MV-4-11 (cell line): ENCODE measurements around the gene C3orf18.
A peak's percentile ranks its signal among the peaks of the same experiment; 100 is the strongest.

Experiments
- DNase-seq: peaks from one replicate; lab custom pipeline; 2025; lab: John Stamatoyannopoulos, UW

C3orf18 gene

DNA sequence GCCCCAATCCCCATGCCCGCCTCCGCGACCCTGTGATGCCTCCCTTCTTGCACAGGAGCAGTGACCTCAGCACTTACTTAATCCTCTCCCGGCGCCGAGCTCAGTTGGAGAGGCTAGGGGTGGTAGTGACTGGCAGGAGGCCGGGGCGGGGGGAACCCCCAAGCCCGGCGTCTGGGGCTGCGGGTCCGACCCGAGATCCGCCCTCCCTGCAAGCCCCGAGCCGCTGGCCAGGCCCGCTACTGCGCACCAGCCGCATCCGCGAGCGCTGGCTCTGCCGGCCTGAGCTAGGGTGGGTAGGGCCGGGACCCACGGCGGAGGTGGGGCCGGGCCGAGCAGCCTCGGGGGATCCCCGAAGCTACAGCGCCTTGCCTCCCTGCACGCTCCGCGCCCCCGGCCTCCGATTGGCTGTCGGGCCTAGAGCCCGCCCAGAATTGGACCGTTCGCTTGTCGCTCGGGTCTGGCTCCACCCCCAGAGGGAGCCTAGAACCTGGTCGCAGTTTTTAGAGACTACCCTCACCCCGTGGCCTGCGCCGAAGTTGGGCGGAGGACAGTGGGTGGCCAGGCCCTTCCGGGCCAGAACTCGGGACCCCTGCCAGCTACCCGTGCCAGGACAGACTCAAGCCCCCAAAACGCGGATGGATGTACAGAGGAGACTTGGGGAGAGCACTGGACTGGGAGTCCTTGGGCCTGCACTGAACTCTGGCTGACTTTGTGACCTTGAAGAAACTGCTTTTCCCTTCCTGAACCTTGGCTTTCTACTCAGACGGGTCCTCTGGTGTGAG lies at the start of gene C3orf18:
Gene C3orf18, minus strand, starts transcription at position 362 of the 782 bp plus-strand sequence. CDS start 2,048 bp downstream, outside the sequence.
- peak; percentile 83 for DNase-seq

DNA sequence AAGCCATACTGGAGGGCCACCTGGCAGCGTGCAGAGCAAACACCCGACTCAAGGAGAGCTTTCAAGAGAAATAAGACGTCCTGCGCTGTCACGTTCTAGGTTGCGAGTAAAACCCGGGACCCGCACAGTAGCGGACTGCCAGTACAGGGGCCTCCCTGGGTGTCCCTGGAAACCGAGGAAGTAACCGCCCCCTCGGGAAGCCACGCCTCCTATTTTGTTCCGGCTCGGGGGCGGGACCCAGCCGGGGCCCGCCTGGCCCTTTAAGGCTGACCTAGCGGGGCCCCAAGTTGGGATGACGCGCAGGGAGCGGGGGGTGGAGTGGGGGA lies 49.2 kb upstream of the C3orf18 start:
- DNase-seq: peak; percentile 95

DNA sequence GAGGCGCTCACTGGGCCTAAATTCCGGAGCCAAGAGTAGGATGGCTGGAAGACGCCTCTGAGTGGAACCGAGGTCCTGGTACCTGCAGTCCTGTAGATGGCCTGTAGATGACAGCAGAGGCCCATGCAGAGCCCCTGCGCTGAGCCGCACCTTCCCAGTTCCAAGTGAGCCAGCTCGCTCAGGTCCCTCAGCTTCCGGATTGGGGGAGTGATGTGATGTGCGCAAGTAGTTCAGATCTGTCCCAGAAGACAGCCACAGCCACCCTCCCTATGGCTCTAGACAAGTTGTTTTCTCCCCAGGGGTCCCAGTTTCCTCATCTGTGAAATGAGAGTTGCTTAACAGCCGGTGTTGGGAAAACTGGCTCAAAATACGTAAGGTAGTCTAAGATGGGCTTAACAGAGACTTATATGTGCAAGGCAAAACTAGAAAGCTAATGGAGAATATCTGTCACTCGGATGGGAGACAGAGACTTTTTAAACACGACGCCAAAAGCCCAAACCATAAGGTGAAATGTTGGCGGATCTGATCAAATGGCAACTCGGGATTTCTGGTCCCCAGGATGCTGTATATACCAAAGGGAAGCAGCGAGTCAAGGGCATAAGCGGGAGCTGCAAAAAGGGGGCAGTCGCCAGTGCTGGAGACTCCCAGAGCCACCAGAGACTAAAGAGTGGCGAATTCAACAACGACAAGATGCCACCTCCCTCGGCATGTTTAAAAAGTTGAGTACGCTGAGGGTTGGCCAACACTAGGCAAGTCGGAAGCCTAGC lies 48.6 kb upstream of the C3orf18 start:
- DNase-seq: peak; percentile 74

DNA sequence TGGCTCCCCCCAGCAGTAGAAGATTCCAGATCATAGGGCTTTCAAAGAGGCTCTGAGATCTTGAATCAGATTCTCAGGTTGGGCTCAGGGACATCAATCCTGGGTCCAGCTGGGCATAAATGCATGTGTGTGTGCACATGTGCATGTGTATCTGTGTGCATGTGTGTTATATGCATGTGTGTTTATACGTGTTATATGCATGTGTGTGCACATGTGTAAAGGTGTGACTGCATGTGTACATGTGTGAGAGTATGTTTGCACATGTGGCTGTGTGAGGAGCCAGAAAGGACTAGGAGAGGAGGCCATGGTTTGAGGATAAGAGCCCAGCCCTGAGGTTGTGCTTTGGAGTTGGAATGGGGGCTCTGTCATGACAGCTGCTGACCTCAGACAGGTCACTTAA lies 47.6 kb upstream of the C3orf18 start:
- DNase-seq: no peak

DNA sequence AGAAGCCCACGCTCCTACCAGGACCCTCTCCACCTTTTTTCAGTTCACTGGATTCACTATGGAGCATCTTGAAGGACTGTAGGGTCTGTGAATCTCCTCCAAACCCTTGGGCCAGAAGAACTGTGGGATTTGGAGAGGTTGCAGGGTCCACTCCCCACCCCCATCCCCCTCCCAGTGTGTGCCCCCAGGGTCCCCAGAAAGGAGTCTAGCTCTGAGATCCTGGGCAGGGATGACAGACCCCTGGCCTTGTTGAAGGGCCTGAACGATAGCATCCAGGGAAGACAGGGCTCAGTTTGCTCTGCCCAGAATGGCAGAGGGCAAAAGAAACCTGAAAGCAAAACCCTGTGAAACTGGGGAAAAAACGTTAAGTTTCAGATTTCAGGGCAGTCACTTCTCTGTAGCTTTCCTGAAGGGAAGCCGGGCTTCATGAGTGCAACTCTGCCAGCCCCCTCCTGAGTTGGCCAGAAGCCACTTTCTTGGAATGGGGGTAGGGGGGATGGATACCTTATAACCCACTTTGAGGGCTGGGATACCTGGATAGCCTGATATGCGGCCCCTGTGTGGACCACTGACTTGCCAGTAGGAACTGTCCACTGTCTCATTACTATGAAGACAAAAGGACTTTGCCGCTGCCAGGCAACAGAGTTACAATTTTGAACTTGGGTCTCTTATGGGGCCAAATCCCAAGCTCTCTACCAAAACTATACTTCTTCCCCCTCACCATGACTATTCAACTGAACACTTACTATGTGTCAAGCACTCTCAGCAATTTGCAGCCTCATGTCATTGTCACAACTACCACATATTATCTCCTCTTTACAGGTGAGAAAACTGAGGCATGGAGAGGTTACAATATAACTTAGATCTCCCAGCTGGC lies 45.7 kb upstream of the C3orf18 start:
- no peak for DNase-seq

DNA sequence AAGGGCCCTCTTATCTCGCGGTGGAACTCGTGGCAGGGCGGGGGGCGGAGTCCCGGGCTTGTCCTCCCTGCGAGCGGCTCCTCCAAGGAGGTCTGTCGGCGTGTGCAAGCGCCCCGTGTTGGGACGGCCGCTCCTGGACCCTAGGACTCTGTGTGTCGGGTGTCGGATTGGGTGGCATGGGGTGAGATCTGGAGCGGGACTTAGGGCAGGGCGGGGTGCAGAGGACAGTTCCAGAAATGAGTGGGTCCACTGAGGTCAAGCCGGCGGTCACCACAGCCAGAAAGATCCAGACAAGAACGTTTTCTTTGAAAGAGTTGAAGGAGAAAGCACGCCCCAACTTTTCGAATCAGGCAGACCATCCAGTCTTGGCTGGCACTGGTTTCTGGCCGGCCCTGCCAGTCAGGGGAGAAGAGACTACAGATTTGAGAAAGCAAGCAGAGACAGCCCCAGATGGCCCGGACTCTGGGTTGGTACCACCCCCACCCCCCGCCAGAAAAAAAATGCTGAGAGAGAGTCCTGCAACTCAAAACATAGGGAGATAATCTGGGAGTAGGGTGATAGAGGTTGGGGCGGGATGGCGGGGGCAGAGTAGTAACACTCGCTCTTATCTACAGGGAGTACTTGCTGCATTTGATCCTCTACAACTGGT lies 44.8 kb upstream of the C3orf18 start:
- no peak for DNase-seq

DNA sequence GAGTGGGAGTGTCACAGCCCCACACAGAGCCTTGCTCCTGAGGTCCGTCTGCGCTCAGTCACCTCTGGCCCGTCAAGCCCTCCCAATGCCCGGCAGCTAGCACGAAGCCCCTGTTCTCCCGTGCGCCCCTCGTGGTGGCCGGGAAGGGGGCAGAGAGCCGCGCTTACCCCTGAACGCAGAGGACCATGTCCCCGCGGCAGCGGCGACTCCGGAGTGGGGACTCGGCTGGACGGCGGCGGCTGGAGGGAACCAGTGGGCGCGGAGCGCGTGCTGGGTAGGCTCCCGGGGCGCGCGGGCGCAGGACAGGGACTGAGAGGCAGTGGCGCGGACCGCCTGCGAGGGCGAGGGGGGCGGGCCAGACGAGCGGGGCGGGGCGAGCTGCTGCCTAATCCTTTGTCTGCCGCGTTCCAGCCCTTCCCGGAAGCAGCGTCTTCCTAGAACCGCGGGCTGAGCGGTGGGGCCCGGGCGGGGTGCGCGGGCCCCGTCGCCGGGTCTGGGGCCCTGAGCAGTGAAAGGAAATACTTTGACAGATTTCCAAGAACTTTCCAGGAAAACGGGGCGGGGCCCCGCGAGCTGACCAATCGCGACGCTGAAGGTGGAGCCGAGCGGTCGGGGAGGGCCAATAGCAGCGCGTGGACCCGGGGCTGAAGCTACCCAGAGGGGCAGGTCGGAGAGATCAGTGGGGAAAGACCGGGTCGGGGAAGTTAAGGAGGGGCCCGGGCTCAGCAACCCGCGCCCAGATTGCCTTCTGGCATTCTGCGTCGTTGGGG lies 44.1 kb upstream of the C3orf18 start, which contains the start of gene CISH:
Gene CISH, minus strand, starts transcription at position 311 of the 770 bp plus-strand sequence. Its CDS starts 124 bp downstream, at position 187.
- peak; percentile 99 for DNase-seq

DNA sequence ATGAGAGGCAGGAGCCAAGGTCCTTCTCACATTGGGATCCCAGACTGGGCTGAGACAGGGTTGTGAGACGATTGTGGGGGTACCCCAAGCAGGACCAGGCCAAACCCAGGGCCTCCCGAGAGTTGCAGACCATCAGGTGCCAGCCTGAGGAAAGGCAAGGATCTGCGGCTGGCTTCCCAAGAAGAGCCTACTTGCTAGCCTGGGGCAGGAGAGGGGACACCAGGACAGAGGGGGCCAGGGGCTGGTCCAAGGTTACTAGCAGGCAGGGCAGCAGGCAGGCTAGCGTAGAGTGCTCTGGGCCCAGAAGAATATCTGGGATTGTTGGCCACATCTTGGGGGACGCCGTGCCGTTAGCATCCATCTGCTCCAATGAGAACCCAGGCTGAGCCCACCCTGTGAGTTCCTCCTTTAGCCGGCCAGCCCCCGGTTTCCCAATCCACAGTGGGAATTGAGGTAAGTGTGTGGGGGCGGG lies 43.5 kb upstream of the C3orf18 start:
- no peak for DNase-seq

DNA sequence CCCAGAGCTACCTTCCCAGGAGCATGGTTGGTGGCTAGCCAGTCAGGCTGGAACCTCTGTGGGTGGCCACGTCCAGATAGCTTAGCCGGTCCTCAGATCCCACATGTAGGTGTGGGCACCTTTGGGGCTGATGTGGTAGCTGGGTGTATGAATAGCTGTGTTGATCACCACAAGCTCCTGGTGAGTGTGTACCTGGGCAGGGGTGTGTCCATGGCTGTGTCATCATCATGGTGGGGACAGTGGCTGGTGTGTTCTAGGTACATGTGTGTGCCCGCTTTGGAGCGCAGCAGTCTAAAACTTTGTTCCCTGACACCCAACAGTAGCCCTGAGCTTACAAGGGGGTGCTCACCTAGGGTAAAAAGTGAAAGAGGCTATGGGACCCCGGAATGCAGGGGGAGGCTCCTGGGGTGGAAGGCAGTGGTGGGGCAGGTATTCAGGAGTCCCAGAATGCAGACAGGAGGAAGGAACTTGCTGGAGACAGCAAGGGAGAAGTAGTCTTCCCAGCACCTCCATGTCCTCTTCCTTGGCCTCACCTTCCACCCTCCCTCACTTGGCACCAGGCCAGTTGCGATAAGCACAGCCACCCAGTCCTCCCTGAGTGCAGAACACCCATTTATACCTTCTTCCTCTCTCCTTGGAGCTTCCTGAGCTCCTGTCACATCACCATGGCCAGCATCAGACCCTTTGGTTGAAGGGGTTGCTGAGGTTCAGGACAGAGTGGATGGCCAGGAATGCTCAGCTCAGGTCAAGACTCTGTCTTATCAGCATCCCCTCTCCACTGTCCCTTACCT lies 42.8 kb upstream of the C3orf18 start:
- DNase-seq: no peak

DNA sequence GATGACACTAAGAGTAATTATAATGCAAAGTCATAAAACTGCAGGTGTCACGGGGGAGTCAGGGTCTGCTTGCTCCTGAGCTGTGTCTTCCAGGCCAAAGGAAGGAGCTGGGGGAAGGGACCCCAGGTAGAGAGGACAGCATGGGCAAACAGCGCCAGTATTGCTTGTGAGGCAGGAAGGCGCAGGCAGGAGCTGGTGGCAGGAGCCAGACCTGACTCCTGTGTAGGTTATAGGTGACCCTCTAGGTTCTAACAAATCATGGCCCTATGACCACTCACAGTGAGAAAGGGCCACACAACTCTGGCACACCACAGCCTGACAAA lies 42.2 kb upstream of the C3orf18 start:
- DNase-seq: no peak

DNA sequence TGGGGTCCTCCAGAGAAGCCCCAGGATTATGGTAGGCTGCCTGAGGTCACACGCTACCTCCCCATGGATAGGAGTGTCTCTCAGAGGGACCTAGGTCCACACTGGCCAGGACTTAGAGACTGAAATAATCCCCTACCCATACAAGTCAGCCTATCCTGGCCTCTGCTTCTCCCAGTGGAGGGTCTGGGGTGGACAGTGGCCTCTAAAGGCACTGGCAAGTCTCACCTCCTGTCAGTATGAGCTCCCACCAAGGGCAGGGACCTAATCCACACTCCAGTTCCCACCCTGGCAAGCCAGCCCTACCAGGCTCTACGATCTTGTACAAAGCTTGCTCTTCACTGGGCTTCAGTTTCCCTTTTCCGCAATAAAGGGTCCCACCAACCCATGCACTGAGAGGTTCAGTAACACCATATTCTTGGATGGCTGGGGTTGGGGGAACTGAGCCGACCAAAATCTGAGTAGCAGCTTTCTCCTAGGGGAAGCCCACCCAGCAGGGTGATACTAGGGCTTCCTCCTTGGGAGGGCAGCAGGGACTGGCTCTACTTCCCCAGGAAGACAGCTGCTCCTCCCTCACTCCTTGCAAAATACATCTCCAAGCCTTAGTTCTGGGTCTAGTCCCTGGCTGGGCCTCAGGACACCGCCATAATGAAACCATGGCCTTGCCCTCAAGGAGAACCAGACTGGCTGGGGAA lies 41.7 kb upstream of the C3orf18 start:
- DNase-seq: peak; percentile 49

DNA sequence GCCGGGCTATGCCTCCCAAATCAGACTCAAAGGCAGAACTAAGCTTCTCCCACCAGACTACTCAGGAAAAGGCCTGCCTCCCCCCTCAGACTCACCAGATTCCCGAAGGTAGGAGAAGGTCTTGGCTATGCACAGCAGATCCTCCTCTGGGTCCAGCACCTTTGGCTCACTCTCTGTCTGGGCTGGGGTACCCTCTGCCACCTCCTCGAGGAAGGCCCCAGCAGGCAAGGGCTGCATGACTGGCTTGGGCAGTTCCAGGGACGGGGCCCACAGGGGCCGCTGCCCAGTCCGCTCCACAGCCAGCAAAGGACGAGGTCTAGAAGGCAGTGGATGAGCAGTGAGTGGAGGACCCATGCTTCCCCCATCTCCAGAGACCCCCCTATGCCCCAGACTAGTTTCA lies 40.7 kb upstream of the C3orf18 start:
- no peak for DNase-seq

DNA sequence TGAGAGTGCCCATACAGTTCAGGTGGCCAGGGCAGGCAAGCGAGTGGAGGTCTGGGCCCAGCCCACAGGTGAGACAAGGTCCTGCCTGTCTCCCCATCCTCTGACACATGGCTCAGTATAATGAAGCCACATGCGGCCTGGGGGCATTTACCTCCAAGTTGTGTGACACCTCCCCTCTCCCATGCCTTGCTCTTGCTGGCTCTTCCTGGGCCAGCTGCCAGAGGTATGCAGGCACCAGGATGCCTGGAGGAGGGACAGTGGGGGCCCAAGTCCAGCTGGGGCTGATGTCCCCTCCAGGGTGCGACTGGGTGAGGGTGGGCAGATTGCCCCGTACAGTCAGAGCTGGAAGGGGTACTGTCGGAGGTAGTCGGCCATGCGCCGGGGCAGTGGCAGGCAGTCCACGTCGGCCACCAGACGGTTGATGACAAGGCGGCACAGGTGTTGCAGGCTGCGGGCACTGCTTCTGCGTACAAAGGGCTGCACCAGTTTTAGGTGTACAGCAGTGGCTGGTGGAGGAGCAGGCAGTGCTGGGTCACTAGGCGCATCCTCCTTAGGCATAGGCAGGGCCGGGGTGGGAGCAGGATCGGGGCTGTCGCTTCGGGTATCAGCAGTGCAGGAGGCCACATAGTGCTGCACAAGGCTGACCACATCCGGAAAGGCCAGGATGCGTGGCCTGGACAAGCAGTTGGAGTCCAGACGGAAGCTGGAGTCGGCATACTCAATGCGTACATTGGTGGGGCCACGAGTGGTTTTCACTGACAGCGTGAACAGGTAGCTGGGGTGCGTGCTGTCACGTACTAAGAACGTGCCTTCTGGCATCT lies 39.9 kb upstream of the C3orf18 start:
- DNase-seq: no peak

DNA sequence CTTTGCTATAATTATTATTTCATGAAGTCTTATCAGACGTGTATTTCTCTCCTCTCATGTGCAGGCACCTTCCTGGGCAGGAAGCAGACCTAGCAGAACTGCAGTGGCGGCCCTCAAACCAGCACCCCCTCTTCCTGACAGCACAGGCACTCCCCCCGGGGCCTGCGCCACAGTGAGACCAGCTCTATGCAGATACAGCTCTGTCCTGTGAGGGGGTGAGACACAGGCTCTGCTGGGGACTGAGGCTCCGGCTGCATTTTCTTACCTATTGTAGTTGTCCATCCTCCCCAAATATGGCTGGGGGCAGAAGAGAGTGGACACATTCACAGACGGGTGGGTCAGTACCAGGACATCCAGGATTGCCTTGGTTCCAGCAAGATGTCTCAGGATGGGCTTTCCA lies 39.0 kb upstream of the C3orf18 start:
- no peak for DNase-seq

DNA sequence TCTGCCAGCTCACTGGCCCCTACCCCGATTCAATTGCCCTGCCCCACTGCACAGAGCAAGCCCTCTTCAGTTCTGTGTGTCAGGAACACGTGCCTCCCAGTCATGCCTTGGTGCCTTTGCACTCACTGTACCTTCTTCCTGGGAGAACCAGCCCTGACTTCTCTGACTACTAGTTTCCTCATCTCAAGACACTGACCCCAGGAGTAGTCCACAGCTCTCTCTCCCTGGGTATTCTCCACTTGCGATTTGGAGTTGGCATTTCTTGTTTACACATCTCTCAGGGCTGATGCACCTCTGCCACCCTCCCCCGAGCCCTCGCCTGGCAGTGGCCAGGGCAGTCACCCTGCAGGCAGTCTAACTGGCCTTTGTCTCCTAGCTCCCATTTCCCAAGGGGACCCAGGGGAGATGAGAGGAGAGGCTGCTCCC lies 38.4 kb upstream of the C3orf18 start:
- DNase-seq: peak; percentile 27

DNA sequence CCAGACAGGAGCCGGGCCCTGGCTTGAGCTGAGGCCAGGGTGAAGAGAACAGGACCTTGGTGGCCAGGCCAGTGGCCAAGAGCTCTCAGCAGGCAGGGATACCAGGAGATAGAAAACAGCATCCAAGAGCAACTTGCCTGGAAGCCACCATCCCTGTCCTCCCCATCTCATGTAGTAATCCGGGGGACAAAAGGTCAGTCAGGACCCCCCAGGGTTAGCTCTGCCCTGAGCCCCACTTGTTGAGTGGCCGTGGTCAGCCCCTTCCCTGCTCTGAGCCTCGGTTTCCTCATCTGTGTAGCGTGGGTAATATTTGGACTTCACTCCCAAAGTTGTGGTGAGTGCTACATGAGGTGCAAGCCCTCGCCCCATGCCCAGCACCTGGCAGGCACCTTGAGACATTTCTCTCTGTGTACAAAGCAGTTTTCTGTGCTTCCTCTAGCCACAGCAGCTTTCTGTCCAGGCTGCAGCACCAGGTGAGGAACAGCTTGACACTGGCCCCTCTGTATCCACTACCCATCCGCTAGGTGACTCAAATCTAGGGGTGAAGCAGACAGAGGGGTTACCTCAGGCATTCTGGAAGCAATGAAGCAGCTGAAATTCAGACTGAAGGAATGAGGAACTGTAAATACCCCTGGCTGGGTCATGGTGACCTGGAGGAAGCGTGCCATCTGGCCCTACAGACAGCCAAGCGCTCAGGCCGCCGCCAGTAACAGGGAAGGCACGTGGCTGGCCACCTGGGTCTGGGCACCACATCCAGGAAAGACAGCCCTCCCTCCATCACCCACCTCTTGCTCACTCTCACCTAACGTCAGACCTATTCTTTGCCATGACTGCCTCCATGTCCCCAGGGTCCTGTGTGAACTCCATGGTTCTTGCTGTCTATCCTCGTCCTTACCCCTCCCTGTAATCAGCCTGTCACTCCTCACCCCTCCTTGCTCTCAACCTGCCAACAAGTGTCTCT lies 37.4 kb upstream of the C3orf18 start:
- DNase-seq: peak; percentile 80

DNA sequence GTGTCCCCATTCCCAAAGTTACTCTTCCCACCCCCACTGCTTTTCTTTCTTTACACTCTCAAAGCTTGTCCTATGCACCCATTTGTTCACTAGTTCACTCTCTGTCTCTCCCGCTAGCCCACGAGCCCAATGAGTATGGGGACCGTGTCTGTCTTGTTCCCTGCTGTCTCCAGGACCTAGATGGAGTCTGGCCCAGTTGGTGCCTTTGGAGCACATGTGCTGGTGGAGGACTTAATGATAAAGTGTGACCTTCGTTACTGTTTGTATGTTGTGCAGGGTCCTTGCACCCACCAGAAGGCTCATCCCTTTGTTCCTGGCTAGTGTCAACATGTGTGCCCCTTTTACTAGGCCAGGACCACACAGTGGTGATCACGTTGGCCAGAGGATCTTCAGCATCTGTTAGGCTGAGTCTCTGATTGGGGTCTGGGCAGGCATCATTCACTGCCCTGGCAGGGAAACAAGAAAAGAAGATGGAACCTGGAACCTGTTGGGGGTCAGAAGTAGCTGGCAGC lies 36.6 kb upstream of the C3orf18 start:
- no peak for DNase-seq
